Smooth muscle cell (in vitro differentiated cells): ENCODE measurements around the gene LMF2. TPM values are rescaled to one million over a fixed set of nuclear protein-coding genes. Genes with fewer than 3 reads are reported as not detected.

Source experiments
- DNase-seq: peaks from one replicate; lab custom pipeline; 2025; ENCODE audit not compliant: unreplicated experiment; lab: John Stamatoyannopoulos, UW
- H2AFZ ChIP-seq: fragments of 200-600 bp; sonication (generic); 2 replicates; pipeline ENCODE4 v1.6.0; 2016; ENCODE audit warnings: antibody characterized with exemption, low read depth, mild to moderate bottlenecking
- H3F3A ChIP-seq: fragments of 200-600 bp; sonication (generic); 2 replicates; pipeline ENCODE4 v1.6.0; 2017; ENCODE audit warnings: antibody characterized with exemption, low read depth
- H3K27ac ChIP-seq: fragments of 200-600 bp; sonication (generic); 2 replicates; pipeline ENCODE4 v1.5.1; 2016; ENCODE audit warnings: low read depth, mild to moderate bottlenecking
- H3K27me3 ChIP-seq: fragments of 200-600 bp; sonication (generic); 2 replicates; pipeline ENCODE4 v1.6.1; 2016; ENCODE audit warnings: low read depth, mild to moderate bottlenecking
- H3K36me3 ChIP-seq: fragments of 200-600 bp; sonication (generic); 2 replicates; pipeline ENCODE4 v1.5.1; 2016; ENCODE audit warnings: low read depth
- H3K4me1 ChIP-seq: fragments of 200-600 bp; sonication (generic); 2 replicates; pipeline ENCODE4 v1.5.1; 2016; ENCODE audit warnings: low read depth
- H3K4me2 ChIP-seq: fragments of 200-600 bp; sonication (generic); 2 replicates; pipeline ENCODE4 v1.6.0; 2016; ENCODE audit warnings: mild to moderate bottlenecking
- H3K4me3 ChIP-seq: fragments of 200-600 bp; sonication (generic); 2 replicates; pipeline ENCODE4 v1.5.1; 2016; ENCODE audit warnings: mild to moderate bottlenecking
- H3K79me2 ChIP-seq: fragments of 200-600 bp; sonication (generic); 2 replicates; pipeline ENCODE4 v1.6.0; 2016; ENCODE audit warnings: low read depth, mild to moderate bottlenecking
- H3K9ac ChIP-seq: fragments of 200-600 bp; sonication (generic); 2 replicates; pipeline ENCODE4 v1.6.0; 2016; ENCODE audit warnings: low read depth
- H3K9me3 ChIP-seq: fragments of 200-600 bp; sonication (generic); replicated peaks from 2 replicates; pipeline ENCODE4 v1.5.1; 2016; ENCODE audit warnings: low read depth
- H4K20me1 ChIP-seq: fragments of 200-600 bp; sonication (generic); 2 replicates; pipeline ENCODE4 v1.6.0; 2016; ENCODE audit warnings: low read depth
- WGBS: methylation state at CpG from one replicate; pipeline ENCODE4 v1.1.7; 2016; ENCODE audit warnings: low lambda C conversion rate; 5-methylcytosine and 5-hydroxymethylcytosine counted together
- polyA plus RNA-seq: library from polyadenylated mRNA; unstranded; fragments of >200 nt; fragmentation: Nextera tagmentation; extraction: Ambion mirVana; gene quantifications from 2 replicates; pipeline ENCODE4 v1.2.1, GENCODE V29; 2016
- total RNA-seq: library from RNA; depleted of rRNA; stranded (reverse); fragments of >200 nt; gene quantifications from 2 replicates; pipeline ENCODE4 v1.2.3, GENCODE V29; 2014
- TF ChIP-seq, protein P1 (sequence below): fragments of 200-600 bp; sonication (generic); IDR thresholded peaks from 2 replicates; pipeline ENCODE4 v1.5.1; 2017; ENCODE audit warnings: borderline replicate concordance, mild to moderate bottlenecking, antibody characterized with exemption; ENCODE audit not compliant: insufficient read depth, poor library complexity, severe bottlenecking

The LMF2 gene
- total and polyA plus RNA-seq, 2 experiments from 2014 or later, result 53.5 to 130 TPM

DNA sequence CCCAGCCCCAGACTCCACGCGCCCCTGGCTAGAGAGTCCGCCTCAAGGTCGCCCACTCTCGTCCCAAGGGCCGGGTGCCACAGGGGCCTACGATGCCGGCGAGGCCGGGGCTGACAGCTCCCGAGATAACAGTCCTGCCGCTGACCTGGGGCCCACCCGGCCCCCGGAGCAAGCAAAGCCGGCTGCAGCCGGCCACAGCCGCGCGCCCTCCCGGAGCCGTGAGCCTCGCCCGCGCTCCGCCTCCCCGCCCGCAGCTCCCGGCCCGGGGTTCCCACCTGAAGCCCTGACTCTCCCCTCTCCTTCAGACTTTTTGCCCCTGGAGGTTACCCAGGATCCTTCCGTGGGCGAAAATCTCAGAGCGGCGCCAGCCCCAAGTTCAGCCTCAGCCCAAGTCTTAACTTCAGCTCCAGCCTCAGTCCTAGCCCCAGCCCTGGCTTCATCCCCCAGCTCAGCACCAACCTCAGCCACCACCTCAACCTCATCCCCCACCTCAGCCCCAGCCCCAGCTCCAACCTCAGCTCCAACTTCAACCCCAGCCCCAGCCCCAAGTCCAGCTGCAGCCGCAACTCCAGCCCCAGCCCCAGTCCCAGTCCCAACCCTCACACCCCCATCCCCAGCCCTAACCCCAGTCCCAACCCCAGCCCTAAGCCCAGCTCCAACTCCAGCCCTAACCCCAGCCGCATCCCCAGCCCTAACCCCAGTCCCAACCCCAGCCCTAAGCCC lies 39.9 kb upstream of the LMF2 start:
- WGBS, result 93% methylated on average over 31 of the region's 35 CpGs

DNA sequence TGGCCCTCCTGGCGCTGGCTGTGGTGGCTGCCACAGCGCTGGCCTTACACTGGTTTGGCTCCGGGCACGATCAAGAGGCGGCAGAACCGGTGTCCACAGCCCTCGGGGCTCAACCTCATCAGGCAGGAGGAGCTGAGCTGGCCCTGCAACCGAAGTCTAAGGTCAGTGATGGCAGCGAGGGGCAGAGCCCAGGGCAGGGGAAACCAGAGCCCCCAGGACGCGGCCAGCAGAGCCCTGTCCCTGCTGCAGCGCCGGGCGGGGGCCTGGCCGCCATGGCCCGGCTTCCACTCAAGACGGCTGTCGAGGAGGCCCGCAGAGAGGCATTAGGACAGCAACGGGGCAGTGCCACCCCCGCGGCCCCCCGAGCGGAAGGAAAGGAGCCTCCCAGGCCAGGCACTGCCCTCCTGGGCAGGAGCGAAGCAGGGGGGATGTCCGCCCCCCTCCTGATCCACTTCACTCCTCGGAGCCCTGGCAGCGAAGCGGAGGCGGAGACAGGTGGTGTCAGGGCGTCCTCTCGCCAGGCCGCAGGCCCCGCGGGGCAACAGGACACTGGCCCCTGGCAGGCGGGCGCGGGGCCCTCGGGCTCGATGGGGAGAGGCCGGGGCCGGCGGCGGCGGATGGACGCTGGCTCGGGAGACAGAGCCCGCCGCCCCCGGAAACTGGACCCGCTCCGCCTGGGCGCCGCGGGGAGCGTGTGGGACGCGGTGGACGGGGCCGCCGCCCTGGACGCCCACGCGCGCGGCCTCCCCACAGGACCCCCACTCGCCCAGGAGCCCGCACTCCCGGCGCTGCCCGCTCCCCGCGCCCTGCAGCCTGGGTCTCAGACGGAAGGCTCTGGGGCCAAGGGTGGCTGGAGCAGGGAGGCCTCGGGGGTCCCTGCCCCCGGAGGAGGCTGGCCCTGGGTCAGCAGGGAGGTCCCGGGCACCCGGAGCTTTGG lies 39.1 kb upstream of the LMF2 start:
- H3K79me2 ChIP-seq, result no peaks in the 10 kb centered on the region
- H3K4me2 ChIP-seq, result peak overlapping the region; percentile 85
- H3K9me3 ChIP-seq, result no peaks in the 10 kb centered on the region
- no peaks in the 10 kb centered on the region for H3F3A ChIP-seq
- DNase-seq, result no peak
- H3K36me3 ChIP-seq, result no peaks in the 10 kb centered on the region
- no peak overlapping the region for H2AFZ ChIP-seq
- H3K4me1 ChIP-seq, result peaks cover 8% of the 10 kb centered on the region
- TF ChIP-seq, protein P1, sequence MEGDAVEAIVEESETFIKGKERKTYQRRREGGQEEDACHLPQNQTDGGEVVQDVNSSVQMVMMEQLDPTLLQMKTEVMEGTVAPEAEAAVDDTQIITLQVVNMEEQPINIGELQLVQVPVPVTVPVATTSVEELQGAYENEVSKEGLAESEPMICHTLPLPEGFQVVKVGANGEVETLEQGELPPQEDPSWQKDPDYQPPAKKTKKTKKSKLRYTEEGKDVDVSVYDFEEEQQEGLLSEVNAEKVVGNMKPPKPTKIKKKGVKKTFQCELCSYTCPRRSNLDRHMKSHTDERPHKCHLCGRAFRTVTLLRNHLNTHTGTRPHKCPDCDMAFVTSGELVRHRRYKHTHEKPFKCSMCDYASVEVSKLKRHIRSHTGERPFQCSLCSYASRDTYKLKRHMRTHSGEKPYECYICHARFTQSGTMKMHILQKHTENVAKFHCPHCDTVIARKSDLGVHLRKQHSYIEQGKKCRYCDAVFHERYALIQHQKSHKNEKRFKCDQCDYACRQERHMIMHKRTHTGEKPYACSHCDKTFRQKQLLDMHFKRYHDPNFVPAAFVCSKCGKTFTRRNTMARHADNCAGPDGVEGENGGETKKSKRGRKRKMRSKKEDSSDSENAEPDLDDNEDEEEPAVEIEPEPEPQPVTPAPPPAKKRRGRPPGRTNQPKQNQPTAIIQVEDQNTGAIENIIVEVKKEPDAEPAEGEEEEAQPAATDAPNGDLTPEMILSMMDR, result no peak
- H3K27me3 ChIP-seq, result no peaks in the 10 kb centered on the region
- 97% methylated on average over 51 of the region's 78 CpGs for WGBS
- H3K9ac ChIP-seq, result no peak overlapping the region
- H4K20me1 ChIP-seq, result no peaks in the 10 kb centered on the region
- H3K27ac ChIP-seq, result no peak overlapping the region
- H3K4me3 ChIP-seq, result no peak overlapping the region

More for the DNA sequence above, 39.9 kb upstream of the LMF2 start:
- Histone ChIP-seq H3K9ac (no peak overlapping the region), H3K36me3 (no peaks in the 10 kb centered on the region), H3K27ac (no peak overlapping the region), H3K4me2 (no peak overlapping the region), H2AFZ (no peak overlapping the region), H3F3A (no peaks in the 10 kb centered on the region), H3K9me3 (no peaks in the 10 kb centered on the region), H3K79me2 (no peaks in the 10 kb centered on the region), H3K4me3 (no peak overlapping the region), H4K20me1 (no peaks in the 10 kb centered on the region), H3K27me3 (no peaks in the 10 kb centered on the region), H3K4me1 (peaks cover 8% of the 10 kb centered on the region)
- no peak for DNase-seq
- TF ChIP-seq, protein P1, result no peak

DNA sequence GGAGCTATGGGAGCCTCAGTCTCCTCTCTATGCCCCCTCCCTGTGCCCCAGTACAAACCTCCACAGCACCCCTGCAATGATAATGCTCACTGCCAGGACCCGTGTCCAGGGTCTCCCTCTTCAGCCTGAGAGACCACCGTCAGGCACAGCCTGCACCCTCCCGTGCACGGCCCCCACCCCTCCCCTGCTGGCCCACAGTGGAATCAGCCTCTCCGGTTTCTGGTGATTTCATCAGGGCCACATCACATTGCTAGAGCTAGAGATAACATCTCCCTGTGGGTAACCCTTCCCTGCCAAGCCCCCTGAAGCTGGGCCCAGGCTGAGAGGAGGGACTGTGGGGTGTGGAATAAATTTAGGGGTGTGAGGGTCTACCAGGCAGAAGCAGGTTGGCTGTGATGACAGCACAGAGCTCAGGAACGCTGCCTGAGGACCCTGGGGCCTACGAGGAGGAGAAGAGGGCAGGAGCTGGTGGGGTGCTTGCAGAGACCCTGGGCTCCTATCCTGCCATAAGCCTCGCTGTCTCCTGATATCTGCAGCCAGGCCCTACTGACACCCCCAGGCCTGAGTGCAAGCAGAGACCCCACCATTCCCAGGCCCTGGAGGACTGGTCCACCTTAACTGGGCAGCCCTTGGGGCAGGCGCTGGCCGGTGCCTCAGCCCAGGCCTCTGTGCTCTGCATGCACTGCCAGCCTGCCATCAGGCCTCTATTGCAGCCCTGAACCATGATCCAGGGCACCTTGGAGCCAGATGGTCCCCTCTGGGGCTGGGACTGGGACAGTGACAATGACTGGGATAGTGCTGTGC lies 38.2 kb upstream of the LMF2 start, which contains the start of gene KLHDC7B:
Gene KLHDC7B, plus strand, starts transcription at position 378 of the 804 bp plus-strand sequence. Its CDS starts 345 bp downstream, at position 723.
- DNase-seq, result no peak
- Histone ChIP-seq H3K79me2 (no peaks in the 10 kb centered on the region), H4K20me1 (no peaks in the 10 kb centered on the region), H3K4me2 (peak within 1 kb of the TSS; percentile 85), H2AFZ (no peak within 1 kb of the TSS), H3K27me3 (no peaks in the 10 kb centered on the region), H3K36me3 (no peaks in the 10 kb centered on the region), H3K27ac (peak within 1 kb of the TSS; percentile 47), H3K9me3 (no peaks in the 10 kb centered on the region), H3F3A (no peaks in the 10 kb centered on the region), H3K4me3 (no peak within 1 kb of the TSS), H3K4me1 (peaks cover 12% of the 10 kb centered on the region), H3K9ac (peak within 1 kb of the TSS; percentile 41)
- TF ChIP-seq, protein P1, result peak; percentile 17
- 47% methylated on average over 7 of the region's 10 CpGs for WGBS
